ENCODE data around the gene TFE3.
A peak's percentile ranks its signal among the peaks of the same experiment; 100 is the strongest.

The TFE3 gene

GRCh38 chrX:49043220-49043986 is at the start of gene TFE3:
TFE3 (minus strand) TSS chrX:49043357; CDS start chrX:49043226, 131 bp downstream.
- DNase-seq (ENCODE audit: low spot score) = peak; percentile 98

- DNase-seq (ENCODE audit: low spot score) = no peak
These were observed 46.4 kb upstream of the TFE3 start for GRCh38 chrX:49089553-49089952.

GRCh38 chrX:49082271-49082871 is 39.2 kb upstream of the TFE3 start:
- no peak for DNase-seq (ENCODE audit: low spot score)

GRCh38 chrX:49079489-49080428 is 36.6 kb upstream of the TFE3 start, which contains the start of gene WDR45:
WDR45 (minus strand) TSS chrX:49079887; CDS start chrX:49078095, 1,792 bp downstream.
- DNase-seq (ENCODE audit: low spot score) = peak; percentile 63

- DNase-seq (ENCODE audit: low spot score) = no peak
These were observed 34.8 kb upstream of the TFE3 start for GRCh38 chrX:49077941-49078340.

GRCh38 chrX:49075347-49075746 is 32.2 kb upstream of the TFE3 start:
- DNase-seq (ENCODE audit: low spot score) = no peak

- DNase-seq (ENCODE audit: low spot score) = peak; percentile 89
These were observed 30.7 kb upstream of the TFE3 start, which contains the start of gene PRAF2 for GRCh38 chrX:49073601-49074575. PRAF2 (minus strand) TSS chrX:49074002; CDS start chrX:49073987, 15 bp downstream.

GRCh38 chrX:49072712-49073095 is 29.5 kb upstream of the TFE3 start:
- no peak for DNase-seq (ENCODE audit: low spot score)

- DNase-seq (ENCODE audit: low spot score) = no peak
These were observed 28.9 kb upstream of the TFE3 start for GRCh38 chrX:49071877-49072711.

GRCh38 chrX:49070988-49071387 is 27.8 kb upstream of the TFE3 start:
- no peak for DNase-seq (ENCODE audit: low spot score)

GRCh38 chrX:49069038-49069437 is 25.9 kb upstream of the TFE3 start:
- no peak for DNase-seq (ENCODE audit: low spot score)

- DNase-seq (ENCODE audit: low spot score) = no peak
These were observed 24.3 kb upstream of the TFE3 start for GRCh38 chrX:49067285-49068120.

- DNase-seq (ENCODE audit: low spot score) = no peak
These were observed 23.5 kb upstream of the TFE3 start for GRCh38 chrX:49066690-49067089.

GRCh38 chrX:49066278-49066677 is 23.1 kb upstream of the TFE3 start:
- DNase-seq (ENCODE audit: low spot score) = no peak

GRCh38 chrX:49064735-49065134 is 21.6 kb upstream of the TFE3 start:
- no peak for DNase-seq (ENCODE audit: low spot score)

GRCh38 chrX:49064303-49064702 is 21.1 kb upstream of the TFE3 start:
- no peak for DNase-seq (ENCODE audit: low spot score)

- no peak for DNase-seq (ENCODE audit: low spot score)
These were observed 20.6 kb upstream of the TFE3 start for GRCh38 chrX:49063715-49064114.

- DNase-seq (ENCODE audit: low spot score) = no peak
These were observed 18.8 kb upstream of the TFE3 start for GRCh38 chrX:49061916-49062315.

GRCh38 chrX:49061490-49061889 is 18.3 kb upstream of the TFE3 start:
- no peak for DNase-seq (ENCODE audit: low spot score)
